OCI-M2 (cell line): ENCODE measurements around the gene CHD6.
"Not testable (repeated sequence)": the region's sequence is repeated elsewhere in the genome, so short reads cannot be mapped to it uniquely, and the experiment has no call there.

Experiments used
- DNase-seq: peaks from one replicate; lab custom pipeline; 2025; ENCODE audit not compliant: unreplicated experiment; lab: John Stamatoyannopoulos, UW

CHD6 gene

DNA sequence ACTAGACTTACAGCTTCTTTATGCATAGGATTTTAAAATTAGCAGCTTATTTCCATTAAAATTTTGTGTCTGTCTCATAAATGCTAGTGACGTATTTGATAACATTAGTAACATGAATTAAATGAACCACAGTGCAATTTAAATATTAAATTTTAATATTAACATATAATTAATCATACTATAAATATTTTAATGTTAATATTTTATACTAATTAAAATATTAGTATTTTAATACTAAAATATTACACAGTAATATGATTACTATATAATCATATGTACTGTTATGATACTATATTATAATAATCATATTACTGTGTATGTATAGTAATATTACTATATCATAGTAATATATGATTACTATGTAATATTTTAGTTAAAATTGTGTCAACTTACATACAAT, 73.7 kb downstream of the CHD6 start:
- DNase-seq, result no peak

DNA sequence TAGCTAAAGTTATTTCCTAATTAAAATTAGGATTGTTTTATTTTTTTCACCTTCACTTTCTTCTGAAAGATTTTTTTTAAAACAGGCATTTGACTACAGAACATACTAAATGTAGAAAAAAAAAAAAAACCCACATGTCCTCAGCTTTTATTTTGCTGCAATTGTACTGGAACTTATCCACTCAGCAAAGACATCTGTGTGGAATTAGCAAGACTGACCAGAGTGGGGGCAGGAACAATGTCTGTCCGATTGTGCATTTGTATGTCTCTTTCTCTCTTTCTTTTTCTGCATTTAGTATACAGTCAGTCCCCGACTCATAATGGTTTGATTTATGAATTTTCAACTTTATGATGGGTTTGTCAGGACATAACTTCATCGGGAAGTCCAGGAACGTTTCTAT, 77.3 kb downstream of the CHD6 start:
- no peak for DNase-seq

DNA sequence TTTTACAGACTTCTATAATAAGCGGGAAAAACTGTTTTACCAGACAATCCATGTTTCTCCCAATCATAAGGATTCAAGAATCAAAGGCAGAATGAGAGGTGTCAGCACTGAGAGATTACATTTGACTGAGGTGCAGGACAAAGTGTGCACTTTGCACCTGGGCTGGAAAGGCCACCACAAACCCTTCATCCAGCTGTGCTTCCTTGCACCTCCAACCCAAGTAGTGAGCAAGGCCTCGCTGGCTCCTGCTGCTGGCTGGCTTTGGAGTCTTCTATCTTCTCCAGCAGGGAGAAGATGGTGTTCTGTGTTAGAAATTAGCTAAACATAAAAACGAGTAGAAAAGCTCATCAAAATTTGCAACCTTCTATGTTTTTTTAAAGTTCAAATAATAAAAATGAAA, 77.7 kb downstream of the CHD6 start:
- no peak for DNase-seq

DNA sequence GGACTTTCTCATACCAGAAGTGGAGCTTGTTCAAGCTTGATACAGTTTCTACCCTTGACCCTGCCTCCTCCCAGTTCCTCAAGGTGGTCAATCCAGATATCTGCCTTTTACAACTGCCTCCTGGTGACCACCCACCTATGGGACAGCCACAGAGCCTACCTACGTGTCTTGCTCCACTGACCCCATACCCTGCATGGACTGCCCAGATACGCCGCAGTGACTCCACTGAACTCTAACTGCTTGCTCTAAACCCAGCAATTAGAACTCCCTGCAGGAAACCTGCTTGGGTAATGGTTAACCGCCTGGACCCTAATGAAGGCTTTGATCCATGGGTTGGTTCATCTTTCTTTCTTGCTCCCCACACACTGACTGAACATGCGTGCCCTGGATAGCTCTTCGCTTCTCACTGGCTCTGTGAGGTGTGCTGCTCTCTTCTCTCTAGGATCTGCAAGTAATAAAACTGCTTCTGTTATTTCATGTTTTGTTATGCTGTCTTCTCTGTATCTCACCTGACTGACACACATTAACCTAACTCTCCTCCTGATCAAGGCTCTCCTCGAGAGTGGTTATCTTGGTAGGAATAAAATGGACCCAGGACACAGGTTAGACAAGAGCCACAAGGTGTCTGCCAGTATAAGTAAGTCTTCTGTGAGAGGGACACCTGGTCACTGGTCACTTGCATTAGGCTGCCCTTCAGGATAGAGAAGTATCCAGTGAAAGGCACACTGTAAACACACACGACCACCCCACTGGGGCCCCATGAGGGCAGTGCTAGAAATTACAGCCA, 79.2 kb downstream of the CHD6 start:
- no peak for DNase-seq

DNA sequence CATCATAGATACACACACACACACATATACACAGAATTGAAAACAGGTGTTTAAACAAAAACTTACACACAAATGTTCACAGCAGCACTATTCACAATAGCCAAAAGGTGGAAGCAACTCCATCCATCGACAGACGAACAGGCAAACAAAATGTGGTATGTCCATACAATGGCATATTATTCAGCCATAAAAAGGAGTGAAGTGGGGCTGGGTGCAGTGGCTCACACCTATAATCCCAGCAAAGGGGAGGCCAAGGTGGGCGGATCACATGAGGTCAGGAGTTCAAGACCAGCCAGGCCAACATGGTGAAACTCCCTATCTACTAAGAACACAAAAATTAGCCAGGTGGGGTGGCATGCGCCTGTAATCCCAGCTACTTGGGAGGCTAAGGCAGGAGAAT, 80.3 kb downstream of the CHD6 start:
- no peak for DNase-seq

DNA sequence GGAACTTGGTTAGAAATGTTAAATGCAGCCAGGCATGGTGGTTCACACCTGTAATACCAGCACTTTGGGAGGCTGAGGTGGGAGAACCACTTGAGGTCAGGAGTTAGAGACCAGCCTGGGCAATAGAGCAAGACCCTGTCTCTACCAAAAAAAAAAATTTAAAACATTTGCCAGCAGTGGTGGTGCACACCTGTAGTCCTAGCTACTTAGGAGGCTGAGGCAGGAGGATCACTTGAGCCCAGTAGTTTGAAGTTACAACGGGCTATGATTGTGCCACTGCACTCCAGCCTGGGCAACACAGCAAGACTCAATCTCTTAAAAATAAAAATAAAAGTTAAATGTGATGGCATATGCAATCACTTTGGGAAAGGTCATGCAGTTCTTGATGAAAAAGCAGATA, 82.6 kb downstream of the CHD6 start:
- not testable (repeated sequence) for DNase-seq

DNA sequence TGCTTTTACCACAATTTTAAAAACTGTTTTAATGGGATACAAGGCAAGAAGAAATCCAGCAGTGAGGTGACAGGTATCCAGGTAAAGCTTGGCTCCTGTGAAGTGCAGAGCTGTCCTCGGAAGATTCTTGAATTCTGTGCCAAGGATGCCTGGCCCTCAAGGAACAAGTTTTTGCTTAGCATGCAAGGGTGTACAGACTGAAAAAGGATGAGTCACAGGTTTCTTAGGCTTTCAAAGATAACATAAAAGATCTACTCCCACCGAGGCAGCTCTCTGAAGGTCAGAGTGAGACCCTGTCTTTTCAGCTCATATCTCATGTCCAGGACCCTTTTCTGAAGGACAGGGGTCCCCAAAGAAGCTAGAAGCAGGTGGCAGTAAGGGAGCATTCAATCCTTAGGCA, 83.3 kb downstream of the CHD6 start:
- no peak for DNase-seq

DNA sequence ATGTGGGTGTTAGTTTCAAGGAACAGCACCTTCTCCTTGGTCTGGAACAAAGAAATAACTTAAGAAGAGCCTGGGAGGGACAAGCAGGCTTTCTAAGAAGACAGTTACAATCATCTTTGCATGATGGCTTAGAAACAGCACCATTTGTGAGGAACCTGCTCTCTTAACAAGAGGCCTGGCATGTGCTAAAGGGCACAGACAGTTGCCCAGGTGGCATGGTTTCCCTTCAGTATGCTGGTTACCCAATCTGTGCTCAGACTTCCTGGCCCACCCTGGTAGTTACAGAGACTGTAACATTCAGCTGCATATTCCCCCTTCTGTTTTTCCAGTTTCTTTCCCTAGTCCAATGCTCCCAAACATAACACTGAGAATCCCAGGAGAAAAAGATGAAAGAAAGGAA, 84.0 kb downstream of the CHD6 start:
- DNase-seq, result no peak

DNA sequence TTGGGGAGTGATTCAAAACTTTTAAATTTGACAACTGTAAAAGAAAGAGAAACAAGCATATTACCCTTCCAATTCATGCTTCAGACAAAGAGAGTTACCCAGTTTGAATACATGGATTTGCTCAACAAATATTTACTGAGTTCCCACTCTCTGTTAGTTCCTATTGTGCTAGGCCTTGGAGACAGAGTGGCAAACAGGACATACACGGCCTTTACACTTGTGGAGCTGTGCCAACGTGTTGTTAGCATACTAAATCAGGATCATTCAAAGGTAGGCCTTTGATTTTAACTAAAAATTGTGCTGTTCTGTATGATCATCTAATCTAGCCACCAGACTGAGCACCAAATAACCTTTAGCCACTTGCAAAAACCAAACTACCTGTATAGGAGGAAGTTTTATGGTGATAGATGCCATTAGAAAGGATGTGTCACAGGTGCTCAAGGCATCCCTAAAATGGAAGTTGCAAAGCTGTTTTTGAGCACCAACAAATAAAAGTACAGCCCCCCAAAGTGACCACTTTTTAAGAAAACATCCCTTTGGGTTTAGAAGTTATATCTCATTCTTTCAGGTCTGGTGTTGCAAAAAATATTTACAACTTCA, 84.5 kb downstream of the CHD6 start:
- DNase-seq, result no peak

DNA sequence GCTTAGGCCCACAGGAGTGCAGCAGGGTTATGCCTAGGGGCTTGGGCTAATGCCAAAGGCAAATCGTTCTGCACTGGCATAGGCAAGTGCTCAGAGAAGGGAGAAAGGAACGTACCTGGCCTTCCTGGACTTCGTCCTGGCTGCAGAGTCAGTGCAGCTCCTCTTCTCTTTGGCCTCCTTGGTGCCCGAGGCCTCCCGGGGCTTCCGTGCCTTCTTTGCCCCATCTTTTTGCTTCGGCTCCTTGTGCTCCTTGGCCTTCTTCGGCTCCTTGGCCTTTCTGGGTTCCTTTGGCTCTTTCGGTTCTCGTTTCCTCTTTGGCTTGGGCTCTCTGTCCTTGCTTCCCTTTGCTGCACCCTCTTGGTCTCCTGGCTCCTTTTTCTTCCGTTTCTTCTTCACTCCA, 85.2 kb downstream of the CHD6 start:
- no peak for DNase-seq

DNA sequence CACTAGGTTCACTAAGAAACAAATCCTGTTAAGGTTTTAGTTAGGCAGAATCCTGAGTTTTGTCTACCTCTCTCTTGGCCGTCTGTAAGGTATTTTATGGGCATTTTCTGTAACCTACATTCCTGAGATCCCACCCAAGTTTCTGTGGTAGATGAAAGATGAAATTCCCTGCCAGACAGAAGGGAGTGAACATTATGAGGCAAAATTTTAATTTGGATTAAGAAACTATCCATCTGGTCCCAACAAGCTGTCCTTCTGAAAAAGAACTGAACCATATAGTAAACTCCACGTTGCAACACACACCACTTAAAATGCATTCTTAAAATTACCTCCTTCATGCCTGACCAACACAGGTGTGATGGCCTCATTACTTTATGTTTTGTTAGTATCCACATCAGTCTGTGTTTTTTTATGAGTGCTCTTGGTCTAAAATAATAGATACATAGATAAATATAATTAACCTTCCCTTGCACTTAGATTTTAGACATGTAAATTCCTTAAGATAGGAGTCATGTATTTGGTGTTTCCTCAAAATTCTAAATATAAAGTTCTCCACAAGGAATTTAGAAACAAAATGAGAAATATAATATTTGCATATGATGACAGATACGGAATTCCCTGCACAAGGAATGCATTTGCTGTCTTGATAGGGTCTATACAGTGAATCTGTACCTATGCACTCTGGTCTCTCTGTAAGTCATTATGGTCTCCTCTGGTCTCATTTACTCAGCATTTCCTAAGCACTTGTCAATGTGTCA, 86.5 kb downstream of the CHD6 start:
- no peak for DNase-seq

DNA sequence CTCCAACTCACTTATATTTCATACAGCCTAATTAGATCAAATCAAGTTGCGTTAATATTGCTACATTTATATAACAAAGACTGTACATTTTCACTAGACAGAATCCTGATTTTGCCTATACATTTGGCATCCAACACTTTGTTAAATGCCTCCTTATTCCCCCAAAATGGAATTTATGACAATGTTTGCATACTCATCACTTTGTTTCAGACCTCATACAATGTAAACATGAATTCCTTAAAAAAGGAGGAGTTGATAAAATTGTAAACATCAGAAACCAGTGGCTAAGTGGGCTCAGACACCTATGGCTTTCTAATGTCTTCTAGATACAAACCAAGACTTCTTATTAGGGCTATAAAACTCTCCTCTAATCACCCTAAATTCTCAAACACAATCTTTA, 87.3 kb downstream of the CHD6 start:
- DNase-seq, result no peak

DNA sequence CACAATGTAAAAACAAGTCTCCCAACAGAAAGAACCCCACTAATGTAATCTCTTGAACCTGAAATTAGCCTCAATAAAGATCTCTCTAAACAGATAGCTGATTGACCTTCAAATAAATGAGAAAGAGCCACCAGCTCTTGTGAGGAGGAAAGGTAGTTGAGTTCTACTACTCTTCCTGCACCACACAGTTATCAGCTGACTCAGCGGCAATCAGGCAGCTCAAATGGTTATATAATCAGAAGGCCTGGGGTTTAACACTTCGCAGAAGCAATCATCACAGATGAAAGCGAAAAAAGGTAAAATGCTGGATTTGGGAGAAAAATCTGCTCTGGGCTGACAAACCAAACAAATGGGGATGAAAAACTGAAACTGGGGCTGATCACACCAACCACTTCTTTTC, 91.8 kb downstream of the CHD6 start:
- no peak for DNase-seq

DNA sequence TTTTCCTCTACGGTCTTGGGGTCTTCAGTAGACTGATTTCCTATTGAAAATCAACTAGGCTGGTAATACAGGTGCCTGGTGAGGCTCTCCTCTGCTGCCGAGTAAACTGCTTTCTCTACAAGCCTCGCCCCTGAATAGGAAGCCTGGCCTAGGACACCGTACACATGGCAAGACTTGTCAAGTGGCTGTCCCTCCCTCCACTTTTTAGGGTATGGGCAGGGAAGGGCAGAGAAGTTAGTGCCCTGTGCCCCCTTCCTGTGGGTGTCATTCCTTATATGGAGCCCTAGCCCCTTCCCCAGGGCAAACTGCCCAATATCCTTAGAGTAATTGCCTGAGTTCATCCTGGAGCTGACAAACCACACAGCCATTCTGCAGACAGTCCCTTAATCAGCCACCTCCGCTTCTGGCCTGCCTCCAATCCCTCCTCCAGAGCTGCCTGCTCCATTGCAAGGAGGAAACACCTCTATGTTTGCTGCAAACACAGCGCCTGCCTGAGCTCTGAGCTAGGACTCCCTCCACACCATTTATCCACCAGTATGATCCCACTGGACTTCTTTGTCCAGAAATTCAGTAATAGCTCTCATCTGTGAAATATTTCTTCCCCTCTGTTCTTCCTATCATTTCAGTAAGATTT, 93.1 kb downstream of the CHD6 start:
- no peak for DNase-seq

DNA sequence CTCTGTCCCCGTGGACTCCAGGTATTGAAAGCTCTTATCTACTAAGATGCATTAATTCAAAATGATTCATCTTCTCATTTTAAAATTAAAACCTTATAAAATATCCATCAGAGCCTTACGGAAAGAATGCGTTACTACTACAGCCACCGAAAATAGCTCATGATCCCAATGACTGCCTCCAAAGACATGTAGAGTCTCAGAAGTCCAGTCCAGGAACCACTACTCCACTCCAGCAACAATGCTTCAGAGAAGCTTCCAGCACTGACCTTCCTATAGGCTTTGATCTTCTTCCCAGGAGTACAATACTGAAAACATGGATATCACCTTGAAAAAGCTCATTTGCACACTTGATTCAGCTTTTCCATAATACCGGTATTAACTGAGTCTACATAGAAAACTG, 94.3 kb downstream of the CHD6 start:
- no peak for DNase-seq

DNA sequence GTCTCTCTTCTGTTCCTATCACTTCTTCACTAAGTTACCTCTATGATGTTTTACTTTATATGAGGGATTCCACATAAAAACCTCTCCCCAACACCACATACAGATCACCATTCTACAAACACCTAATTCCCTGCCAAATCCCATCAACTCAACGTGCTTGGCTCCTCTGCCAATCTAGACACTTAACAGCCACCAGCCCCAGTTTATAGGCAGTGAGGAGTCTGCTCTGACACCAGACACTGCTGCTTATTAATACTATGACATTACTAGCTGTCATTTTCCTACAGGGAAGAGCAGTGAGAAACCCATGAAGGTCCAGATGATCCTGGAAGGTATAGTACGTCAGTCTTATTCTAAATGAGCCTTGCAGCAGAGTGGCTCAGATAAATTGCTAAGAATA, 104.3 kb downstream of the CHD6 start:
- DNase-seq, result no peak

DNA sequence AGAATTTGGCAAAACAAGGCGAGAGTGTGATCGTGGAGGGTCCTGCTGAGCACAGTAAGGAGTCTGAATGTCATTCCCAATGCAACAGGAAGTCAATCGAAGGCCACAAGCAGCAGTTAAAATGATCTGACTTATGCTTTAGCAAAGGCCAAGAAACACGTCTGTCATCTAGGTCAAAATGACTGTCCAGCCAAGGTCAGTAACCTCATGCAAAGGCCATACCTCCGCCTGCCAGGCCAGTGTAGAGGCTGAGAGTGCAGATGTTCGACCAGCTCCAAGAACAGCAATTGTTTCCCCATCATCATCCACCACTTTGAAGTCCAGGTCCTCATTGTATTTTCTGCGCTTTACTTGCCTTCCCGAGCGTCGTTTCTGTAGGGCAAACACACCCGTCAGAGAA, 105.6 kb downstream of the CHD6 start:
- DNase-seq, result no peak

DNA sequence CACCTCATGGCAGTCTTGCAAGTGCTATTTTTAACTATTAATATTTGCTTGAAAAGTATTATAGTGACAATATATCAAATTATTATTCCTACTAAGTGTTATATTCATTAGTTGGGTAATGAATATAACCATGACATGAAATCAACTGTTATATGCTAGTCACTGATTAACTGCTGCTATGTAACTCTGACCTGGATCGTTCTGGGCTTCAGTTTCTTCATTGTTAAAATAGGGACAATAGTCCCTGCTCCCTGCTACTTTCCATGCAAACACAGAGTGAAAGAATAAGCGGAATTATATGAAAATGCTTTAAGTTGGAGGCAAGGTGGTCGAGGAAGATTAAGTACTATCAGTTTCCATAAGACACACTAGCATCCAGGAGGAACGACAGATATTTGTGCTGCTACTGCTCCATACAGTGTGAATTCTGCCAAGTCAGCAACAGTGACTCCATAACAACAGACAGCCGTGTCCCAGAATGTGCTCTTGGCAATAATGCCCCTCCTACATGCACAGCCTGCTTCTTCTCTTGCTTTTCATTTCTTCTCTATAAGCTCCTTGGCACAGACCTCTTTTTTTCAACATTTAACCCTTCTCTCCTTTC, 107.2 kb downstream of the CHD6 start:
- DNase-seq, result no peak

DNA sequence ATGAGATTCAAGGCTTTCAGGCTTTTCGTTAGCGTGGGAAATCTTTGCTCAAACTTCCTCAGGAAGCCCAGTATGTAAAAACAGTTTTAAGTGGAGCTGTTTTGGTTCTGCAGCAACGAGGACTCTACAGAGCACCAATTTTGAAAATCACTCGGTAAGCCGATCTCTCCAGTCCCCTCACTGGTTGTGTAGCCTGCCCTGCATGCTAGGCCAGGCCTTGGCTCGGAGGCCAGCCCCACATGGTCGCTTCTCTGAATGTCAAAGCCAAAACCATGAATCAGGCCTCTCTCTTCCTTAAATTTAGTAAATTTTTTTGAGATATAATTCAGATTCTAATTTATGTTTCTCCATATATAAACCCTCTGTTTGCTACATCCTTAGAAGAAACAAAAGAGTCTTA, 108.0 kb downstream of the CHD6 start:
- no peak for DNase-seq

DNA sequence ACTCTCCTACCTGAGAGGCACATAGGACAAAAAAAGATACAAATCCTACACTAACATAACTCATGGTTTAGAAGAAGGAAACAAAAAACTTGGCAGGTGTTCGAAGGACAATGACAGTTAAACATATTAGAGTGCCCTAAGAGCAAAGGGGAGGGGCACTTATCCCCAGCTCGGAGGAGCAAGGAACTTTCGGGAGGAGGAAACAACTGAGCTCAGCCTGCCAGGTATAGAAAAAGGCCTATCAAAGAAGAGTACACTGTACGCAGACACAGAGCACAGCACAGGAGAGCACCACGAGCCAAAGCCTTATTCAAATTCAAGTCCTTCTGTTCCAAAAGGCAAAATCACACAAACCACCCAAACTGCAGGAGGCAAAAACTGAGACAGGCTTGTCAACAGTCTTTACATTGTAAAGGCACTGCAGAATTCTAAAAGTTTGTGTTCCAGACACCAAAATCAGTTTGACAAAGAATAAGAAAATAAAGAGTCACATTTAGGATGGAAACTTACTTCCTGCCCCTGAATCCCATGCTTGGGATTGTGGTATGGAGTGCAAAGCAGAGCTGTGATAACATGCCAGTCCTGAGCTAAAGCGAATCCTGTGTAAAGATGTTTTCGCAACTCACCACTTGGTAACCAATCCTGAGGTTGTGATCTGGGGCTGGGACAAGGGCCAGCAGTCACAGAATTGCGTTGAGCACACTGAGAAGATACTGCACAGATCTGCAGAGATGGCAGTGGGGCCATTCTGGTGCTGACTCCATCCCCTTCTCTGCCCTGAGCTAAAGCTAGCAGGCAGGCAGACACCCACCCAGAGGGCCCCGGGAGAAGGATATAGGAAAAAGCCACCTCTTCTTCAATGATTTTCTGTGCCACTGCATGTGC, 108.6 kb downstream of the CHD6 start:
- no peak for DNase-seq
